ENCODE data around the gene FBXL19. TPM values are rescaled to one million over a fixed set of nuclear protein-coding genes. Genes with fewer than 3 reads are reported as not detected.

Gene FBXL19
- polyA plus RNA-seq, 2 of the 4 experiments (the other 2 are of a cell fraction), result 5.6 to 21.5 TPM

DNA sequence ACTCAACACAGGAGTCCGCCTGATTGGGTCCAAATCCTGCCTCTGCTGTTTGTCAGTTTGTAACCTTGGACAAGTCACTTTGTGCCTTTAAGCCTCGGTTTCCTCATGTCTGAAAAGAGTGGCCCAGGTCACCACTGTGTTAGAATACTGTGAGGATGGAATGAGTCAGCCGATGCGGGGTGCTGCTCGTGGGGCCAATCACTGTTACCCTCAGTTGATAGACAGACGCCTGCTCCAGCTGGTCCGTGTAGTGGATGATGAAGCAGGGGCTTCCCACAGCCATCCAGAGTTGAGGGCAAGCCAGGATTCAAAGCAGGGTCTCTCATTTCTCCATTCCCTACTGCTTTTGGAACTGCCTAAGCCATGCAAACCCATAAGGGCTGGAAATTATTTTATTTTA, 5.8 kb downstream of the FBXL19 start:
- FAIRE-seq, result no peak
- POLR2A ChIA-PET, result no interaction called here

DNA sequence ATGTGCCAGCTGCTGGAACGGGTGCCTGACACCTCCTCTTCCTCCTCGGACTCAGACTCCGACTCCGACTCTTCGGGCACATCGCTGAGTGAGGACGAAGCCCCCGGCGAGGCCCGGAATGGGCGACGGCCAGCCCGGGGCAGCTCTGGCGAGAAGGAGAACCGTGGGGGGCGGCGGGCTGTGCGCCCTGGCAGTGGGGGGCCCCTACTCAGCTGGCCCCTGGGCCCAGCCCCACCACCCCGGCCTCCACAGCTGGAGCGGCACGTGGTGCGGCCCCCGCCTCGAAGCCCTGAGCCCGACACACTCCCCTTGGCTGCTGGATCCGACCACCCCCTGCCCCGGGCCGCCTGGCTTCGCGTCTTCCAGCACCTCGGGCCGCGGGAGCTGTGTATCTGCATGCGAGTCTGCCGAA, 6.8 kb downstream of the FBXL19 start:
- DNase-seq (ENCODE audit: low read depth in 1 of 2, low spot score in 1 of 2) (no peak), ATAC-seq (no peak), FAIRE-seq (no peak)
- WGBS (ENCODE audit: missing lambda C conversion rate), result 94% methylated on average over 32 of the region's 35 CpGs
- no peaks in the 10 kb centered on the region for H3K9me3 ChIP-seq
- H3K4me3 ChIP-seq, result no peak overlapping the region
- ChIA-PET CTCF (interaction anchor here (1.1 to 12.2 kb wide), 2 partner anchors 11 to 23 kb away, joined by 5 to 134 read pairs; no protein-coding TSS in a partner anchor), POLR2A (no interaction called here)
- H3K4me2 ChIP-seq, result no peak overlapping the region
- H3K4me1 ChIP-seq, result peaks cover 7% of the 10 kb centered on the region; the same call in 2 of the 3 replicates
- TF ChIP-seq JUNB (IDR thresholded peaks at IDR 0.05), result no peak
- no peak for TF ChIP-seq SMC3 (IDR thresholded peaks at IDR 0.05)
- no peak for TF ChIP-seq CBX2 (IDR thresholded peaks at IDR 0.05; ENCODE audit: borderline replicate concordance, low read depth)
- TF ChIP-seq CHD2 (IDR thresholded peaks at IDR 0.05; ENCODE audit: low read length, partially characterized antibody), result no peak
- no peak for TF ChIP-seq HOXB5 (CRISPR knock-in tag; IDR thresholded peaks at IDR 0.05)
- no peak for TF ChIP-seq CBX8 (IDR thresholded peaks at IDR 0.05)
- no peak overlapping the region for H3K27ac ChIP-seq

More for the DNA sequence above, 5.8 kb downstream of the FBXL19 start:
- H3K4me3 ChIP-seq, result no peak overlapping the region
- ATAC-seq, result no peak
- no peak overlapping the region for H3K4me2 ChIP-seq
- DNase-seq (ENCODE audit: low read depth in 1 of 2, low spot score in 1 of 2), result no peak
- H3K9me3 ChIP-seq, result no peaks in the 10 kb centered on the region
- 85% methylated on average over 7 of the region's 7 CpGs for WGBS (ENCODE audit: missing lambda C conversion rate)
- H3K4me1 ChIP-seq, result peaks cover 15% of the 10 kb centered on the region; the same call in 2 of the 3 replicates
- TF ChIP-seq, protein P1, sequence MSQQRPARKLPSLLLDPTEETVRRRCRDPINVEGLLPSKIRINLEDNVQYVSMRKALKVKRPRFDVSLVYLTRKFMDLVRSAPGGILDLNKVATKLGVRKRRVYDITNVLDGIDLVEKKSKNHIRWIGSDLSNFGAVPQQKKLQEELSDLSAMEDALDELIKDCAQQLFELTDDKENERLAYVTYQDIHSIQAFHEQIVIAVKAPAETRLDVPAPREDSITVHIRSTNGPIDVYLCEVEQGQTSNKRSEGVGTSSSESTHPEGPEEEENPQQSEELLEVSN (IDR thresholded peaks at IDR 0.05; ENCODE audit: borderline replicate concordance, low read depth), result no peak
- TF ChIP-seq RCOR1 (IDR thresholded peaks at IDR 0.05; ENCODE audit: low read depth, low read length), result no peak
- no peak for TF ChIP-seq GATA3 (IDR thresholded peaks at IDR 0.05; ENCODE audit: borderline replicate concordance)
- CTCF ChIA-PET, result interaction anchor here (0.5 to 12.2 kb wide), 4 partner anchors 12 to 488 kb away, joined by 3 to 134 read pairs (median 4); no protein-coding TSS in a partner anchor
- no peak overlapping the region for H3K27ac ChIP-seq

DNA sequence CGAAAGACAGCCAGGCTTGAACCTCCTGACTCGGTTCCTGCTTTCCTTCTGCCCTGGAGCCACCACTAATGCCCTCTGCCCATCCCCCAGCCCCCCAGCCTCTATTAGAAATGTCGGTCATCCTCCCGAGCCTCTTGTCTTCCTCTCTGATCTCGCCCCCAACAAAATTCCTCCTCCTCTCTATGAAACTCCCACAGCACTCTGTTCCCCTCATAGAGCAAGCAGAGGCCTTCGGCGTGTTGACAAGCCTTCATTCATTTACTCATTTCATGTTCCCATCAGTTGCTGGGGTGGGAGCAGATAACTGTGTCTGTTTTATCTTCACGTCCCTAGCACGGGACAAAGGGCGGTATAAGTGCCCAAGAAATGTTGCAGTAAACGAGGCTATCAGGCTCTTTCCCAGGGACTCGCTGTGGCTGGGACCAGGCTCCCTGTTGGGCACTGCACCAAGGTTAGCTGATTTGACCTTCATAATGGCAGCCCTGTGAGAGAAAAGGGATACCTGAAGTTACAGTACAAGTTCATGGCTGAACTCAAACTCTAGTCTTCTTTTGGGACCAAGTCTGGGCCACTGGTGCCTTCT, 7.8 kb downstream of the FBXL19 start:
- Histone ChIP-seq H3K4me3 (no peak overlapping the region), H3K4me2 (no peak overlapping the region), H3K9me3 (no peaks in the 10 kb centered on the region), H3K27ac (no peak overlapping the region), H3K4me1 (peaks cover 6% of the 10 kb centered on the region; the same call in 2 of the 3 replicates)
- TF ChIP-seq EHMT2 (IDR thresholded peaks at IDR 0.05; ENCODE audit: low read depth) (no peak), MAZ (IDR thresholded peaks at IDR 0.05; ENCODE audit: borderline replicate concordance, low read depth, low read length) (no peak), ZSCAN20 (CRISPR knock-in tag; IDR thresholded peaks at IDR 0.05) (no peak), HOXB5 (CRISPR knock-in tag; IDR thresholded peaks at IDR 0.05) (no peak), FOSL2 (IDR thresholded peaks at IDR 0.05) (no peak), FOSL2 (CRISPR knock-in tag; IDR thresholded peaks at IDR 0.05) (no peak)
- FAIRE-seq, result no peak
- ChIA-PET POLR2A (interaction anchor here (0.6 kb wide), 1 partner anchor 9 kb away, joined by 3 read pairs; no protein-coding TSS in a partner anchor), CTCF (interaction anchor here (0.6 to 12.2 kb wide), 3 partner anchors 10 to 241 kb away, joined by 3 to 134 read pairs (median 3); no protein-coding TSS in a partner anchor)
- ATAC-seq, result no peak
- no peak for DNase-seq (ENCODE audit: low read depth in 1 of 2, low spot score in 1 of 2)
- WGBS (ENCODE audit: missing lambda C conversion rate), result 85% methylated on average over 12 of the region's 12 CpGs

DNA sequence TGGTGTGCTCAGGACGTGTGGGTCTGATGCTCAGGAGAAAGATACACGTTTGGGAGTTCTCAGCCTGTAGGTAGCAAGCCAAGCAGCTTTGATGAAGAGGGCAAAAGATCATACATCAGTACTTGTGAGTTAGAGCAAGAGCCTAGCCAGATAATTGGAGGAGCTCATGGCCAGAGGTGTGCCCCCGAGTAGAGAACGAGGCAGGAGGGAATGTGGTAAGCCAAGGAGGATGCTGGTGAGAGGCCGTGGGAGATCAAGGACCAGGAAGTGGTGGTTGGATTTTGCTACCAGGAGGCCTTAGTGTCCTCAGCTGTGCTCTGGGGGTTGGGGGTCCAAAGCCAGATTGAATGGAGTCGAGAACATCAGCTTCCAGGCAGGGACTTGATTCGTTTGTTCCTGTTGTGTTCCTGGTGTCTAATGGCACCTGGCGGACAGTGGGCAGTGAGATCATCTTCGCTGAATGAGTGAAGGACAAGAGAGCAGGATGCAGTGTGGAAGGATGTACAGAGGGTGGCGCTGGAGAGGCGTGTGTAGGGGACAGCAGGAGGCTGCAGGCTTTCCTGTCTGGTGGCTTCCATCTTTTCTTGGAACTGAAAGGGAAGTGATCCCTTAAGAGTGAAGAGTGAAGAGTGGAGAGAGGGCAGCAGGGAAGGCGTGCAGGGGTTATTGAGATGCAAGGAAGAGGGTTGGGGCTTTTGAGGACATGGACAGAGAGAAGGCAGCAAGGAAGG, 11.6 kb downstream of the FBXL19 start:
- FAIRE-seq, result no peak
- WGBS (ENCODE audit: missing lambda C conversion rate), result 63% methylated on average over 12 of the region's 12 CpGs
- Histone ChIP-seq H3K9me3 (no peaks in the 10 kb centered on the region), H3K4me2 (no peak overlapping the region), H3K4me3 (no peak overlapping the region), H3K4me1 (peaks cover 4% of the 10 kb centered on the region; the same call in 1 of the 3 replicates), H3K27ac (no peak overlapping the region)
- peak; percentile 45 to 72 for DNase-seq (ENCODE audit: low read depth in 1 of 2, low spot score in 1 of 2)
- TF ChIP-seq RAD21 (conservative IDR thresholded peaks at IDR 0.05 in 1 of 2, IDR thresholded peaks at IDR 0.05 in 1 of 2), result 0 out of 5 replicates have a peak, but pooled peaks have one; percentile 15 to 22
- no peak for TF ChIP-seq KDM1A (IDR thresholded peaks at IDR 0.05; ENCODE audit: low read depth)
- no peak for TF ChIP-seq MYC (IDR thresholded peaks at IDR 0.05; ENCODE audit: borderline replicate concordance, low read length)
- TF ChIP-seq, protein P2, sequence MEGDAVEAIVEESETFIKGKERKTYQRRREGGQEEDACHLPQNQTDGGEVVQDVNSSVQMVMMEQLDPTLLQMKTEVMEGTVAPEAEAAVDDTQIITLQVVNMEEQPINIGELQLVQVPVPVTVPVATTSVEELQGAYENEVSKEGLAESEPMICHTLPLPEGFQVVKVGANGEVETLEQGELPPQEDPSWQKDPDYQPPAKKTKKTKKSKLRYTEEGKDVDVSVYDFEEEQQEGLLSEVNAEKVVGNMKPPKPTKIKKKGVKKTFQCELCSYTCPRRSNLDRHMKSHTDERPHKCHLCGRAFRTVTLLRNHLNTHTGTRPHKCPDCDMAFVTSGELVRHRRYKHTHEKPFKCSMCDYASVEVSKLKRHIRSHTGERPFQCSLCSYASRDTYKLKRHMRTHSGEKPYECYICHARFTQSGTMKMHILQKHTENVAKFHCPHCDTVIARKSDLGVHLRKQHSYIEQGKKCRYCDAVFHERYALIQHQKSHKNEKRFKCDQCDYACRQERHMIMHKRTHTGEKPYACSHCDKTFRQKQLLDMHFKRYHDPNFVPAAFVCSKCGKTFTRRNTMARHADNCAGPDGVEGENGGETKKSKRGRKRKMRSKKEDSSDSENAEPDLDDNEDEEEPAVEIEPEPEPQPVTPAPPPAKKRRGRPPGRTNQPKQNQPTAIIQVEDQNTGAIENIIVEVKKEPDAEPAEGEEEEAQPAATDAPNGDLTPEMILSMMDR (IDR thresholded peaks at IDR 0.05), result peak; percentile 40
- TF ChIP-seq CHD4 (IDR thresholded peaks at IDR 0.05; ENCODE audit: borderline replicate concordance), result no peak
- no peak for TF ChIP-seq RNF2 (IDR thresholded peaks at IDR 0.05; ENCODE audit: borderline replicate concordance, low read depth)
- ATAC-seq, result peak; percentile 57 to 84; a peak in 4 of 6 replicates
- CTCF ChIA-PET, result interaction anchor here (0.9 to 12.2 kb wide), 10 partner anchors 6 to 207 kb away, joined by 3 to 134 read pairs (median 8); no protein-coding TSS in a partner anchor
- POLR2A ChIA-PET, result no interaction called here

All from A549 (cell line).